Keratinocyte (primary cell): Measurements from ENCODE around the gene RCN2. TPM values are rescaled to one million over a fixed set of nuclear protein-coding genes. Genes with fewer than 3 reads are reported as not detected.

ENCODE experiments used
- DNase-seq: peaks from one replicate; pipeline ENCODE4 v3.0.0-alpha.2; 2011; ENCODE audit warnings: low read depth, missing footprints, low spot score
- FAIRE-seq: peaks from 2 replicates; lab custom pipeline; 2011; peaks lifted over from hg19 to GRCh38; lab: Jason Lieb, UNC
- H2AFZ ChIP-seq: 2 replicates; pipeline ENCODE4 v1.6.0; 2012; ENCODE audit warnings: low read length, control low read depth, inconsistent platforms; ENCODE audit not compliant: control insufficient read depth
- H3K27ac ChIP-seq: 2 replicates; pipeline ENCODE4 v1.5.1; 2011; ENCODE audit warnings: low read length; ENCODE audit not compliant: control insufficient read depth, insufficient read depth
- H3K27me3 ChIP-seq: 3 replicates; pipeline ENCODE4 v1.6.0; 2011; ENCODE audit warnings: low read length; ENCODE audit not compliant: control insufficient read depth, insufficient read depth; ENCODE audit errors: extremely low read depth
- H3K36me3 ChIP-seq, 2 experiments: 2 replicates in 1 of 2; 3 replicates in 1 of 2; pipeline ENCODE4 v1.5.1; 2011; ENCODE audit warnings: low read length in 2 of 2, mild to moderate bottlenecking in 1 of 2; ENCODE audit not compliant: control insufficient read depth in 2 of 2, insufficient read depth in 2 of 2; ENCODE audit errors: extremely low read depth in 1 of 2
- H3K4me1 ChIP-seq: 3 replicates; pipeline ENCODE4 v1.5.1; 2011; ENCODE audit warnings: low read length; ENCODE audit not compliant: control insufficient read depth, insufficient read depth; ENCODE audit errors: extremely low read depth
- H3K4me2 ChIP-seq: 3 replicates; pipeline ENCODE4 v1.6.0; 2011; ENCODE audit warnings: low read depth, low read length; ENCODE audit not compliant: control insufficient read depth, insufficient read depth; ENCODE audit errors: extremely low read depth
- H3K4me3 ChIP-seq, 3 experiments: fragments of 200-600 bp in 1 of 3; sonication (generic) in 1 of 3; 2 replicates in 2 of 3; 3 replicates in 1 of 3; pipeline ENCODE4 v1.5.1; 2011 to 2016; ENCODE audit warnings: low read length in 3 of 3, mild to moderate bottlenecking in 3 of 3, control low read depth in 2 of 3, inconsistent platforms in 1 of 3, low read depth in 1 of 3, mixed read lengths in 1 of 3, mixed run types in 1 of 3, moderate library complexity in 1 of 3; ENCODE audit not compliant: control insufficient read depth in 2 of 3, insufficient read depth in 2 of 3; ENCODE audit errors: extremely low read depth in 1 of 3
- H3K79me2 ChIP-seq: 2 replicates; pipeline ENCODE4 v1.6.0; 2012; ENCODE audit warnings: low read length; ENCODE audit not compliant: control insufficient read depth, insufficient read depth
- H3K9ac ChIP-seq: 3 replicates; pipeline ENCODE4 v1.6.0; 2011; ENCODE audit warnings: low read length; ENCODE audit not compliant: control insufficient read depth, insufficient read depth; ENCODE audit errors: extremely low read depth
- H3K9me1 ChIP-seq: 3 replicates; pipeline ENCODE4 v1.6.0; 2011; ENCODE audit warnings: low read length; ENCODE audit not compliant: control insufficient read depth, insufficient read depth; ENCODE audit errors: extremely low read depth
- H3K9me3 ChIP-seq: 2 replicates; pipeline ENCODE4 v1.5.1; 2012; ENCODE audit warnings: low read depth, low read length; ENCODE audit not compliant: control insufficient read depth
- H4K20me1 ChIP-seq: 3 replicates; pipeline ENCODE4 v1.6.0; 2011; ENCODE audit warnings: low read length; ENCODE audit not compliant: control insufficient read depth, insufficient read depth; ENCODE audit errors: extremely low read depth
- CTCF ChIP-seq, 3 experiments: IDR thresholded peaks in 1 of 3; conservative IDR thresholded peaks in 1 of 3; optimal IDR thresholded peaks in 1 of 3; 2 replicates in 2 of 3; 3 replicates in 1 of 3; pipeline versions ENCODE3 to v1.5.1; 2011; ENCODE audit warnings: low read length in 3 of 3, mild to moderate bottlenecking in 3 of 3, moderate library complexity in 2 of 3, control low read depth in 1 of 3, inconsistent platforms in 1 of 3; ENCODE audit not compliant: insufficient read depth in 2 of 3; ENCODE audit errors: extremely low read depth in 1 of 3
- EZH2 ChIP-seq: IDR thresholded peaks from one replicate; pipeline ENCODE4 v1.6.1; 2012; ENCODE audit warnings: inconsistent platforms, mild to moderate bottlenecking, low read length, moderate library complexity
- dilution Hi-C: fragments of 300-500 bp; cut with MboI; formaldehyde crosslinking; loops from one replicate; pipeline ENCODE4 v1.7.0; 2020; ENCODE audit warnings: low sequenced_read_pairs; ENCODE audit not compliant: extremely low pct_ligation_motif_present
- polyA plus RNA-seq, 5 experiments: library from polyadenylated mRNA; depleted of rRNA in 3 of 5; stranded (reverse) in 3 of 5; stranded (forward) in 1 of 5; unstranded in 1 of 5; fragments of >200 nt; gene quantifications; 1 replicate in 1 of 5; 2 replicates in 3 of 5; 3 replicates in 1 of 5; pipeline versions ENCODE4 v1.2.1 to v1.2.3, GENCODE V29; 2011 to 2012; ENCODE audit warnings: missing spikeins in 2 of 5, low read depth in 1 of 5, low replicate concordance in 1 of 5

Gene RCN2
- polyA plus RNA-seq, 1 donor (not counting 4 experiments of a cell fraction or from before 2014, with no cell fraction given), result 118 TPM

DNA sequence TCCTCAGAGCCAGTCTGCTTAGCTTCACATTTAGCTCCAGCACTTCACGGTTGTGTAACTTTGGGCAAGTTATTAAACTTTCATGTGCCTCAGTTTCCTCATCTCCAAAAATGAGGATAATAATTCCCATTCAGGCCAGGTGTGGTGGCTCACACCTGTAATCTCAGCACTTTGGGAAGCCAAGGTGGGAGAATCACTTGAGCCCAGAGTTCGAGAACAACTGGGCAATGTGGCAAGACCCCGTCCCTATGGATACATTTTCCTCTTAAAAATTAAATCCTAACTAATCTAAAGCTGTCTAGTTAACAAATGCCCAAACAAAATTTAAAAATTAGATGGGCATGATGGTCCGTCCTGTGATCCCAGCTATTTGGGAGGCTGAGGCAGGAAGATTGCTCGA is 7.2 kb downstream of the RCN2 start:
- Histone ChIP-seq H3K9ac (no peak overlapping the region), H4K20me1 (no peaks in the 10 kb centered on the region), H3K4me2 (no peak overlapping the region), H3K27ac (no peak overlapping the region), H3K4me3 (no peak overlapping the region), H3K9me3 (no peaks in the 10 kb centered on the region), H3K27me3 (no peaks in the 10 kb centered on the region), H3K9me1 (no peaks in the 10 kb centered on the region), H3K4me1 (peaks cover 3% of the 10 kb centered on the region), H2AFZ (no peak overlapping the region), H3K36me3 (peaks cover 7 to 30% of the 10 kb centered on the region in 2 experiments), H3K79me2 (no peaks in the 10 kb centered on the region)
- no peak for FAIRE-seq
- no peak for TF ChIP-seq EZH2
- no peak for TF ChIP-seq CTCF (optimal IDR thresholded peaks at IDR 0.05 in 1 of 3, IDR thresholded peaks at IDR 0.05 in 1 of 3, conservative IDR thresholded peaks at IDR 0.05 in 1 of 3; ENCODE audit: extremely low read depth in 1 of 3, insufficient read depth in 2 of 3, low read length in 3 of 3)
- dilution Hi-C loops, result no loop called here
- DNase-seq, result no peak

GRCh38 chr15:76939715-76940114 is 8.2 kb downstream of the RCN2 start:
- no peak overlapping the region for H2AFZ ChIP-seq
- no peak overlapping the region for H3K4me3 ChIP-seq
- no peak for FAIRE-seq
- no peak overlapping the region for H3K9ac ChIP-seq
- no peaks in the 10 kb centered on the region for H3K79me2 ChIP-seq
- TF ChIP-seq CTCF (optimal IDR thresholded peaks at IDR 0.05 in 1 of 3, IDR thresholded peaks at IDR 0.05 in 1 of 3, conservative IDR thresholded peaks at IDR 0.05 in 1 of 3; ENCODE audit: extremely low read depth in 1 of 3, insufficient read depth in 2 of 3, low read length in 3 of 3), result no peak
- TF ChIP-seq EZH2, result no peak
- no peaks in the 10 kb centered on the region for H3K27me3 ChIP-seq
- H3K36me3 ChIP-seq, result peaks cover 7 to 30% of the 10 kb centered on the region in 2 experiments
- peaks cover 3% of the 10 kb centered on the region for H3K4me1 ChIP-seq
- DNase-seq, result no peak
- dilution Hi-C loops, result no loop called here
- no peak overlapping the region for H3K4me2 ChIP-seq
- H3K27ac ChIP-seq, result peak overlapping the region; percentile 65
- no peaks in the 10 kb centered on the region for H3K9me3 ChIP-seq
- no peaks in the 10 kb centered on the region for H3K9me1 ChIP-seq
- H4K20me1 ChIP-seq, result no peaks in the 10 kb centered on the region
